H1 (cell line): Measurements from ENCODE around the gene SPATA21. TPM values are rescaled to one million over a fixed set of nuclear protein-coding genes. Genes with fewer than 3 reads are reported as not detected.

ENCODE experiments used
- BCL11A ChIP-seq, 2 experiments: IDR thresholded peaks; one replicate each; pipeline ENCODE4 v1.6.1; 2011; ENCODE audit warnings: low read depth in 2 of 2, low read length in 2 of 2, mild to moderate bottlenecking in 2 of 2
- EGR1 ChIP-seq: IDR thresholded peaks from 2 replicates; pipeline ENCODE4 v1.6.1; 2011; ENCODE audit warnings: low read depth, low read length, borderline replicate concordance
- EZH2 ChIP-seq: fragments of 200-600 bp; sonication (generic); IDR thresholded peaks from 2 replicates; pipeline ENCODE4 v1.7.1; 2012; ENCODE audit warnings: low read depth, mild to moderate bottlenecking, moderate library complexity, low read length, inconsistent platforms; ENCODE audit not compliant: severe bottlenecking
- POLR2AphosphoS5 ChIP-seq: IDR thresholded peaks from 2 replicates; pipeline ENCODE4 v1.6.1; 2011; ENCODE audit warnings: low read depth, low read length
- RNF2 ChIP-seq: fragments of 200-900, 300-1000 bp; sonication (generic); IDR thresholded peaks from 2 replicates; pipeline ENCODE4 v1.7.1; 2016; ENCODE audit warnings: borderline replicate concordance, low read depth, mild to moderate bottlenecking, antibody characterized with exemption, low read length; ENCODE audit not compliant: poor library complexity, severe bottlenecking; ENCODE audit errors: missing control alignments
- SIN3A ChIP-seq, 2 experiments: IDR thresholded peaks in 1 of 2; conservative IDR thresholded peaks in 1 of 2; 2 replicates each; pipeline ENCODE4 v1.6.1; 2011 to 2012; ENCODE audit warnings: low read length in 2 of 2, improper control_type of control experiment in 1 of 2, low read depth in 1 of 2, mild to moderate bottlenecking in 1 of 2
- TAF7 ChIP-seq: optimal IDR thresholded peaks from 2 replicates; pipeline ENCODE3; 2011; ENCODE audit warnings: low read depth, mild to moderate bottlenecking, inconsistent platforms, low read length, moderate library complexity, borderline replicate concordance
- polyA plus RNA-seq, 7 experiments: library from polyadenylated mRNA; depleted of rRNA in 3 of 7; stranded (reverse) in 5 of 7; unstranded in 2 of 7; fragments of >200 nt in 5 of 7; fragments of 200-250 nt in 2 of 7; gene quantifications; 1 replicate in 5 of 7; 2 replicates in 1 of 7; 4 replicates in 1 of 7; pipeline versions ENCODE4 v1.2.1 to v1.2.3, GENCODE V29; 2011 to 2013; ENCODE audit warnings: missing spikeins in 2 of 7, mixed read lengths in 2 of 7
- total RNA-seq: library from RNA; stranded (reverse); fragmentation: NEBNext Ultra II Directional; extraction: Animal tissue kit (Norgen Biotek cat#: 25700); gene quantifications from 2 replicates; pipeline ENCODE4 v1.2.1, GENCODE V29; 2021
- TF ChIP-seq, protein P1 (sequence below), 3 experiments: IDR thresholded peaks; 1 replicate in 2 of 3; 2 replicates in 1 of 3; pipeline versions ENCODE4 v1.5.1 to v1.6.1; 2011; ENCODE audit warnings: low read length in 3 of 3, mild to moderate bottlenecking in 3 of 3, inconsistent platforms in 2 of 3, low read depth in 1 of 3, moderate library complexity in 1 of 3; ENCODE audit not compliant: insufficient read depth in 1 of 3; ENCODE audit errors: control extremely low read depth in 1 of 3
- TF ChIP-seq, protein P2 (sequence below): IDR thresholded peaks from 2 replicates; pipeline ENCODE4 v1.6.1; 2012; ENCODE audit warnings: inconsistent platforms
- TF ChIP-seq, protein P3 (sequence below): IDR thresholded peaks from 2 replicates; pipeline ENCODE4 v1.6.1; 2011; ENCODE audit warnings: low read length, improper control_type of control experiment

SPATA21 gene
- total and polyA plus RNA-seq, 2 of the 8 experiments (the other 6 are each of a cell fraction or from before 2014, with no cell fraction given) = not detected

DNA sequence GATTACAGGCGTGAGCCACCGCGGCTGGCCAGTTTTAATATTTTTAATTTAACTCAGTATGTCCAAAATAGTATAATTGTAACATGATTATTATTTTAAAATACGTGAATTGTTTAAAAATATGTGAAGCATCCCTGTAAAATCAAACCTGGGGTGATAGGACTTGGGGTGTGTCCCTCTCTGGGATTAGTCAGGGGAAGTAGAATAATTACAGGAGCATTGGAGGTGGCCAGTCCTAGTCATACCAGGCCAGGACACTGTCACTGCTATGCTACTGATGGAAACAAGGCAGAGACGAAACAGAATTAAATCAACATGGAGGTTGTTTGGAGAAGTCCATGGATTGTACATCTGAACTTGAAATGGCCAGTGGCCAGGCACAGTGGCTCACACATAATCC is 53.3 kb downstream of the SPATA21 start (continued):
- TF ChIP-seq, protein P1, sequence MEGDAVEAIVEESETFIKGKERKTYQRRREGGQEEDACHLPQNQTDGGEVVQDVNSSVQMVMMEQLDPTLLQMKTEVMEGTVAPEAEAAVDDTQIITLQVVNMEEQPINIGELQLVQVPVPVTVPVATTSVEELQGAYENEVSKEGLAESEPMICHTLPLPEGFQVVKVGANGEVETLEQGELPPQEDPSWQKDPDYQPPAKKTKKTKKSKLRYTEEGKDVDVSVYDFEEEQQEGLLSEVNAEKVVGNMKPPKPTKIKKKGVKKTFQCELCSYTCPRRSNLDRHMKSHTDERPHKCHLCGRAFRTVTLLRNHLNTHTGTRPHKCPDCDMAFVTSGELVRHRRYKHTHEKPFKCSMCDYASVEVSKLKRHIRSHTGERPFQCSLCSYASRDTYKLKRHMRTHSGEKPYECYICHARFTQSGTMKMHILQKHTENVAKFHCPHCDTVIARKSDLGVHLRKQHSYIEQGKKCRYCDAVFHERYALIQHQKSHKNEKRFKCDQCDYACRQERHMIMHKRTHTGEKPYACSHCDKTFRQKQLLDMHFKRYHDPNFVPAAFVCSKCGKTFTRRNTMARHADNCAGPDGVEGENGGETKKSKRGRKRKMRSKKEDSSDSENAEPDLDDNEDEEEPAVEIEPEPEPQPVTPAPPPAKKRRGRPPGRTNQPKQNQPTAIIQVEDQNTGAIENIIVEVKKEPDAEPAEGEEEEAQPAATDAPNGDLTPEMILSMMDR (IDR thresholded peaks at IDR 0.05; ENCODE audit: control extremely low read depth in 1 of 3, insufficient read depth in 1 of 3, low read depth in 1 of 3, low read length in 3 of 3) = no peak
- no peak for TF ChIP-seq RNF2
- TF ChIP-seq POLR2AphosphoS5 = no peak
- no peak for TF ChIP-seq EZH2
- no peak for TF ChIP-seq SIN3A (conservative IDR thresholded peaks at IDR 0.05 in 1 of 2, IDR thresholded peaks at IDR 0.05 in 1 of 2; ENCODE audit: low read depth in 1 of 2, low read length in 2 of 2)
- TF ChIP-seq EGR1 = no peak
- TF ChIP-seq, protein P2, sequence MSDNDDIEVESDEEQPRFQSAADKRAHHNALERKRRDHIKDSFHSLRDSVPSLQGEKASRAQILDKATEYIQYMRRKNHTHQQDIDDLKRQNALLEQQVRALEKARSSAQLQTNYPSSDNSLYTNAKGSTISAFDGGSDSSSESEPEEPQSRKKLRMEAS = no peak
- TF ChIP-seq, protein P3, sequence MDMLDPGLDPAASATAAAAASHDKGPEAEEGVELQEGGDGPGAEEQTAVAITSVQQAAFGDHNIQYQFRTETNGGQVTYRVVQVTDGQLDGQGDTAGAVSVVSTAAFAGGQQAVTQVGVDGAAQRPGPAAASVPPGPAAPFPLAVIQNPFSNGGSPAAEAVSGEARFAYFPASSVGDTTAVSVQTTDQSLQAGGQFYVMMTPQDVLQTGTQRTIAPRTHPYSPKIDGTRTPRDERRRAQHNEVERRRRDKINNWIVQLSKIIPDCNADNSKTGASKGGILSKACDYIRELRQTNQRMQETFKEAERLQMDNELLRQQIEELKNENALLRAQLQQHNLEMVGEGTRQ = no peak
- no peak for TF ChIP-seq BCL11A (IDR thresholded peaks at IDR 0.05; ENCODE audit: low read depth in 2 of 2, low read length in 2 of 2)
- no peak for TF ChIP-seq TAF7
